Measurements from ENCODE around the gene IGSF11.

DNA sequence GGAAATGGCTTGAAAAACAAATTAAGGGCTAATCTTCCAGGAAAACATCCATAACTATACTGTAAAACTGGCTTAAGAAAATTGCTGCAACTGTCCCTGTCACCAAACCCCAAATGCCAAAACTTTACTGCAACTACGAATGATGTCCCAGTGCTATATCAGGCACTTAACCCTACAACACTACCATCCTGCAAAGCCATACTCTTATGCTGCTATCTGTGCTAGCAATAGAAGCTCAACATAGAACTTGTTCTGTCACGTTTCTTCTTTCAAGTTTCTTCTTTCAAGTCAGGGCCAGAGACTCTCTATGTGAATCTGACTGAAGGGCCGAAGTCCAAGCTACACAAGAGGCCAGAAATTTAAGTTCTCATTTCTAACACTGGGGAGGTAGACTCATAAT is 92.5 kb downstream of the IGSF11 start:
- TF ChIP-seq, protein P1, sequence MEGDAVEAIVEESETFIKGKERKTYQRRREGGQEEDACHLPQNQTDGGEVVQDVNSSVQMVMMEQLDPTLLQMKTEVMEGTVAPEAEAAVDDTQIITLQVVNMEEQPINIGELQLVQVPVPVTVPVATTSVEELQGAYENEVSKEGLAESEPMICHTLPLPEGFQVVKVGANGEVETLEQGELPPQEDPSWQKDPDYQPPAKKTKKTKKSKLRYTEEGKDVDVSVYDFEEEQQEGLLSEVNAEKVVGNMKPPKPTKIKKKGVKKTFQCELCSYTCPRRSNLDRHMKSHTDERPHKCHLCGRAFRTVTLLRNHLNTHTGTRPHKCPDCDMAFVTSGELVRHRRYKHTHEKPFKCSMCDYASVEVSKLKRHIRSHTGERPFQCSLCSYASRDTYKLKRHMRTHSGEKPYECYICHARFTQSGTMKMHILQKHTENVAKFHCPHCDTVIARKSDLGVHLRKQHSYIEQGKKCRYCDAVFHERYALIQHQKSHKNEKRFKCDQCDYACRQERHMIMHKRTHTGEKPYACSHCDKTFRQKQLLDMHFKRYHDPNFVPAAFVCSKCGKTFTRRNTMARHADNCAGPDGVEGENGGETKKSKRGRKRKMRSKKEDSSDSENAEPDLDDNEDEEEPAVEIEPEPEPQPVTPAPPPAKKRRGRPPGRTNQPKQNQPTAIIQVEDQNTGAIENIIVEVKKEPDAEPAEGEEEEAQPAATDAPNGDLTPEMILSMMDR (IDR thresholded peaks at IDR 0.05) = no peak
- TF ChIP-seq ZFX (IDR thresholded peaks at IDR 0.05; ENCODE audit: borderline replicate concordance) = no peak
